IPS DF 6.9 (cell line): ENCODE results near the gene FBN1.

Experiments used
- DNase-seq: peaks from one replicate; pipeline ENCODE4 v3.0.0-alpha.2; 2013; ENCODE audit warnings: low read depth, low spot score
- H3K27ac ChIP-seq: one replicate; pipeline ENCODE4 v1.5.1; 2013; ENCODE audit warnings: low read length, control low read depth
- H3K27me3 ChIP-seq: 2 replicates; pipeline ENCODE4 v1.6.1; 2013; ENCODE audit warnings: mild to moderate bottlenecking, low read length; ENCODE audit not compliant: control insufficient read depth, insufficient read depth
- H3K36me3 ChIP-seq: 2 replicates; pipeline ENCODE4 v1.6.1; 2013; ENCODE audit warnings: low read length; ENCODE audit not compliant: control insufficient read depth, insufficient read depth
- H3K4me1 ChIP-seq: 2 replicates; pipeline ENCODE4 v1.6.1; 2013; ENCODE audit warnings: low read length; ENCODE audit not compliant: control insufficient read depth, insufficient read depth
- H3K4me3 ChIP-seq: 2 replicates; pipeline ENCODE4 v1.5.1; 2013; ENCODE audit warnings: mild to moderate bottlenecking, low read length
- H3K9me3 ChIP-seq: 2 replicates; pipeline ENCODE4 v1.6.1; 2013; ENCODE audit warnings: low read length, inconsistent platforms; ENCODE audit not compliant: control insufficient read depth, insufficient read depth
- WGBS: extraction: QIAGEN DNeasy Blood & Tissue Kit; methylation state at CpG from one replicate; pipeline ENCODE4 v1.1.7; 2013; ENCODE audit warnings: mixed read lengths, missing lambda C conversion rate; ENCODE audit not compliant: insufficient read length, insufficient coverage; 5-methylcytosine and 5-hydroxymethylcytosine counted together

Gene FBN1

GRCh38 chr15:48624700-48625099, 20.8 kb downstream of the FBN1 start:
- Histone ChIP-seq H3K36me3 (no peaks in the 10 kb centered on the region), H3K27ac (no peak overlapping the region), H3K9me3 (no peaks in the 10 kb centered on the region), H3K4me1 (no peaks in the 10 kb centered on the region), H3K4me3 (no peak overlapping the region), H3K27me3 (no peaks in the 10 kb centered on the region)
- WGBS, result no CpG with 5 or more reads among the region's 4 CpGs
- no peak for DNase-seq

GRCh38 chr15:48623456-48623855, 22.1 kb downstream of the FBN1 start:
- Histone ChIP-seq H3K27ac (no peak overlapping the region), H3K4me3 (no peak overlapping the region), H3K27me3 (no peaks in the 10 kb centered on the region), H3K36me3 (no peaks in the 10 kb centered on the region), H3K4me1 (no peaks in the 10 kb centered on the region), H3K9me3 (no peaks in the 10 kb centered on the region)
- no peak for DNase-seq
- WGBS, result no CpG with 5 or more reads among the region's 1 CpG

- Histone ChIP-seq H3K9me3 (no peaks in the 10 kb centered on the region), H3K36me3 (no peaks in the 10 kb centered on the region), H3K4me3 (no peak overlapping the region), H3K27me3 (no peaks in the 10 kb centered on the region), H3K4me1 (no peaks in the 10 kb centered on the region), H3K27ac (no peak overlapping the region)
- no CpG with 5 or more reads among the region's 2 CpGs for WGBS
- DNase-seq, result no peak
These were observed 23.3 kb downstream of the FBN1 start for GRCh38 chr15:48622237-48622636.

- WGBS, result no CpG with 5 or more reads among the region's 2 CpGs
- no peaks in the 10 kb centered on the region for H3K4me1 ChIP-seq
- H3K4me3 ChIP-seq, result no peak overlapping the region
- no peak for DNase-seq
- no peak overlapping the region for H3K27ac ChIP-seq
- H3K27me3 ChIP-seq, result no peaks in the 10 kb centered on the region
- H3K9me3 ChIP-seq, result no peaks in the 10 kb centered on the region
- H3K36me3 ChIP-seq, result no peaks in the 10 kb centered on the region
These were observed 26.1 kb downstream of the FBN1 start for GRCh38 chr15:48619446-48619845.

- H3K27me3 ChIP-seq, result no peaks in the 10 kb centered on the region
- no peak overlapping the region for H3K4me3 ChIP-seq
- no peaks in the 10 kb centered on the region for H3K9me3 ChIP-seq
- H3K4me1 ChIP-seq, result no peaks in the 10 kb centered on the region
- no peaks in the 10 kb centered on the region for H3K36me3 ChIP-seq
- H3K27ac ChIP-seq, result no peak overlapping the region
- WGBS, result no CpG with 5 or more reads among the region's 2 CpGs
- no peak for DNase-seq
These were observed 27.9 kb downstream of the FBN1 start for GRCh38 chr15:48617619-48618018.

- no peaks in the 10 kb centered on the region for H3K36me3 ChIP-seq
- H3K4me1 ChIP-seq, result no peaks in the 10 kb centered on the region
- H3K4me3 ChIP-seq, result no peak overlapping the region
- H3K27ac ChIP-seq, result no peak overlapping the region
- no peaks in the 10 kb centered on the region for H3K9me3 ChIP-seq
- WGBS, result no CpG with 5 or more reads among the region's 2 CpGs
- no peak for DNase-seq
- H3K27me3 ChIP-seq, result no peaks in the 10 kb centered on the region
These were observed 29.3 kb downstream of the FBN1 start for GRCh38 chr15:48616216-48616615.

GRCh38 chr15:48614051-48614450, 31.5 kb downstream of the FBN1 start:
- no peak overlapping the region for H3K27ac ChIP-seq

GRCh38 chr15:48609486-48609885, 36.0 kb downstream of the FBN1 start:
- no peak for DNase-seq
- Histone ChIP-seq H3K27me3 (no peaks in the 10 kb centered on the region), H3K4me3 (no peak overlapping the region), H3K4me1 (no peaks in the 10 kb centered on the region), H3K27ac (no peak overlapping the region), H3K36me3 (no peaks in the 10 kb centered on the region), H3K9me3 (no peaks in the 10 kb centered on the region)
- WGBS, result no CpG with 5 or more reads among the region's 3 CpGs

More at GRCh38 chr15:48614051-48614450, 31.5 kb downstream of the FBN1 start:
- Histone ChIP-seq H3K4me1 (no peaks in the 10 kb centered on the region), H3K4me3 (no peak overlapping the region), H3K27me3 (no peaks in the 10 kb centered on the region), H3K36me3 (no peaks in the 10 kb centered on the region), H3K9me3 (no peaks in the 10 kb centered on the region)
- DNase-seq, result no peak
- WGBS, result no CpG with 5 or more reads among the region's 3 CpGs

- no peaks in the 10 kb centered on the region for H3K27me3 ChIP-seq
- no peaks in the 10 kb centered on the region for H3K9me3 ChIP-seq
- no CpG with 5 or more reads among the region's 3 CpGs for WGBS
- DNase-seq, result no peak
- H3K4me3 ChIP-seq, result no peak overlapping the region
- no peaks in the 10 kb centered on the region for H3K36me3 ChIP-seq
- H3K27ac ChIP-seq, result no peak overlapping the region
- H3K4me1 ChIP-seq, result no peaks in the 10 kb centered on the region
These were observed 37.7 kb downstream of the FBN1 start for GRCh38 chr15:48607846-48608245.

GRCh38 chr15:48604567-48604966, 40.9 kb downstream of the FBN1 start:
- H3K9me3 ChIP-seq, result no peaks in the 10 kb centered on the region
- H3K27ac ChIP-seq, result no peak overlapping the region
- no peaks in the 10 kb centered on the region for H3K27me3 ChIP-seq
- H3K4me3 ChIP-seq, result no peak overlapping the region
- H3K4me1 ChIP-seq, result no peaks in the 10 kb centered on the region
- H3K36me3 ChIP-seq, result no peaks in the 10 kb centered on the region
- no peak for DNase-seq

GRCh38 chr15:48603922-48604321, 41.6 kb downstream of the FBN1 start:
- no CpG with 5 or more reads among the region's 3 CpGs for WGBS
- no peaks in the 10 kb centered on the region for H3K36me3 ChIP-seq
- no peaks in the 10 kb centered on the region for H3K27me3 ChIP-seq
- H3K4me3 ChIP-seq, result no peak overlapping the region
- no peak overlapping the region for H3K27ac ChIP-seq
- no peak for DNase-seq
- no peaks in the 10 kb centered on the region for H3K4me1 ChIP-seq
- H3K9me3 ChIP-seq, result no peaks in the 10 kb centered on the region
